ENCODE measurements around the gene CNTN4. TPM values are rescaled to one million over a fixed set of nuclear protein-coding genes. Genes with fewer than 3 reads are reported as not detected.

CNTN4 gene
- total RNA-seq, 1 experiment from 2014 or later = not detected

- TF ChIP-seq SP1 (CRISPR knock-in tag; conservative IDR thresholded peaks at IDR 0.05) (no peak), PRDM15 (CRISPR knock-in tag; IDR thresholded peaks at IDR 0.05) (no peak), ATF2 (CRISPR knock-in tag; IDR thresholded peaks at IDR 0.05; ENCODE audit: borderline replicate concordance, low read depth) (no peak), USF1 (CRISPR knock-in tag; IDR thresholded peaks at IDR 0.05) (no peak)
Observed at GRCh38 chr3:2860626-2861025, 762.0 kb downstream of the CNTN4 start (continued).

GRCh38 chr3:2861120-2861519, 762.5 kb downstream of the CNTN4 start:
- peaks cover 6% of the 10 kb centered on the region for H3K27me3 Mint-ChIP-seq (ENCODE audit: low read depth)
- ATAC-seq = no peak
- CTCF ChIA-PET = no interaction called here
- no peak for TF ChIP-seq NFE2L1 (CRISPR knock-in tag; IDR thresholded peaks at IDR 0.05)
- TF ChIP-seq ZNF263 (CRISPR knock-in tag; IDR thresholded peaks at IDR 0.05; ENCODE audit: low read depth) = no peak
- TF ChIP-seq USF1 (CRISPR knock-in tag; IDR thresholded peaks at IDR 0.05) = no peak
- no peak overlapping the region for H3K4me3 Mint-ChIP-seq
- peaks cover 73% of the 10 kb centered on the region for H3K36me3 Mint-ChIP-seq
- POLR2A ChIA-PET = no interaction called here
- no peak for DNase-seq (ENCODE audit: low spot score)
- H3K9me3 Mint-ChIP-seq = peaks cover 89% of the 10 kb centered on the region
- H3K27ac Mint-ChIP-seq = no peak overlapping the region
- H3K4me1 Mint-ChIP-seq = no peaks in the 10 kb centered on the region

- ATAC-seq (no peak), DNase-seq (ENCODE audit: low spot score) (no peak)
- Mint-ChIP-seq H3K9me3 (peaks cover 88% of the 10 kb centered on the region), H3K4me3 (no peak overlapping the region), H3K27me3 (ENCODE audit: low read depth) (peaks cover 6% of the 10 kb centered on the region; the same call in 1 of the 2 replicates), H3K36me3 (peaks cover 65% of the 10 kb centered on the region), H3K27ac (no peak overlapping the region), H3K4me1 (no peaks in the 10 kb centered on the region)
- CTCF ChIA-PET = no interaction called here
- POLR2A ChIA-PET = no interaction called here
- TF ChIP-seq OVOL2 (CRISPR knock-in tag; IDR thresholded peaks at IDR 0.05; ENCODE audit: borderline replicate concordance) = no peak
- TF ChIP-seq PRRX2 (CRISPR knock-in tag; IDR thresholded peaks at IDR 0.05) = no peak
- no peak for TF ChIP-seq ZNF219 (CRISPR knock-in tag; IDR thresholded peaks at IDR 0.05; ENCODE audit: borderline replicate concordance)
- no peak for TF ChIP-seq E2F1 (CRISPR knock-in tag; IDR thresholded peaks at IDR 0.05)
- no peak for TF ChIP-seq CBFB (CRISPR knock-in tag; IDR thresholded peaks at IDR 0.05; ENCODE audit: low read depth)
- no peak for TF ChIP-seq ETV6 (CRISPR knock-in tag; IDR thresholded peaks at IDR 0.05)
- no peak for TF ChIP-seq HMGA2 (CRISPR knock-in tag; IDR thresholded peaks at IDR 0.05)
- no peak for TF ChIP-seq ESRRA (CRISPR knock-in tag; IDR thresholded peaks at IDR 0.05; ENCODE audit: borderline replicate concordance)
- no peak for TF ChIP-seq CREM (CRISPR knock-in tag; IDR thresholded peaks at IDR 0.05)
- TF ChIP-seq ZNF317 (CRISPR knock-in tag; IDR thresholded peaks at IDR 0.05; ENCODE audit: borderline replicate concordance, low read depth) = no peak
- no peak for TF ChIP-seq FOXJ3 (CRISPR knock-in tag; IDR thresholded peaks at IDR 0.05; ENCODE audit: borderline replicate concordance)
- no peak for TF ChIP-seq USF2 (CRISPR knock-in tag; IDR thresholded peaks at IDR 0.05)
- TF ChIP-seq ATF6 (CRISPR knock-in tag; IDR thresholded peaks at IDR 0.05) = no peak
- no peak for TF ChIP-seq ZNF416 (CRISPR knock-in tag; IDR thresholded peaks at IDR 0.05)
- TF ChIP-seq ATF2 (CRISPR knock-in tag; IDR thresholded peaks at IDR 0.05; ENCODE audit: borderline replicate concordance, low read depth) = no peak
- no peak for TF ChIP-seq RORB (CRISPR knock-in tag; IDR thresholded peaks at IDR 0.05)
- no peak for TF ChIP-seq ATF1 (CRISPR knock-in tag; IDR thresholded peaks at IDR 0.05)
Observed at GRCh38 chr3:2861920-2862319, 763.3 kb downstream of the CNTN4 start.
